Panc1 (cell line): ENCODE measurements around the gene RNU7-1. TPM values are rescaled to one million over a fixed set of nuclear protein-coding genes. Genes with fewer than 3 reads are reported as not detected.

Experiments used
- ATAC-seq: fragments of 200-7000 bp; cut with Tn5 transposase; 2 replicates; pipeline ENCODE4 v1.9.1; 2020; ENCODE audit warnings: mild to moderate bottlenecking, moderate library complexity
- BruUV-seq: library from RNA; stranded (reverse); fragments of 400-500 nt; replicated peaks from 2 replicates; lab custom pipeline; 2021; lab: Mats Ljungman, UMichigan
- CTCF ChIA-PET: fragments of 300-600 bp; sonication (Branson Sonifier 250); formaldehyde crosslinking; loops from one replicate; lab custom pipeline; 2022; ENCODE audit warnings: antibody characterized with exemption; lab: Charles Lee
- POLR2A ChIA-PET: fragments of 300-600 bp; sonication (Branson Sonifier 250); formaldehyde crosslinking; loops from one replicate; lab custom pipeline; 2022; ENCODE audit warnings: antibody characterized with exemption; lab: Charles Lee
- DNase-seq: peaks from one replicate; pipeline ENCODE4 v3.0.0-alpha.2; 2010; ENCODE audit warnings: low read depth, low spot score
- H3K27ac ChIP-seq: 2 replicates; pipeline ENCODE4 v1.5.1; 2011; ENCODE audit warnings: mild to moderate bottlenecking, low read length, inconsistent platforms
- H3K27me3 ChIP-seq: fragments of 200-500 bp; sonication (Bioruptor generic); 2 replicates; pipeline ENCODE4 v1.6.0; 2014; ENCODE audit warnings: low read length, inconsistent platforms; ENCODE audit not compliant: control insufficient read depth, insufficient read depth
- H3K36me3 ChIP-seq: fragments of 200-500 bp; sonication (Bioruptor generic); 2 replicates; pipeline ENCODE4 v1.5.1; 2014; ENCODE audit warnings: inconsistent platforms, mild to moderate bottlenecking, low read length, moderate library complexity; ENCODE audit not compliant: control insufficient read depth, insufficient read depth
- H3K4me1 ChIP-seq: 2 replicates; pipeline ENCODE4 v1.5.1; 2011; ENCODE audit warnings: inconsistent platforms, mild to moderate bottlenecking, low read length, moderate library complexity; ENCODE audit not compliant: control insufficient read depth, insufficient read depth
- H3K4me3 ChIP-seq, 2 experiments: 2 replicates each; pipeline ENCODE4 v1.5.1; 2011 to 2012; ENCODE audit warnings: low read depth in 2 of 2, low read length in 2 of 2, mild to moderate bottlenecking in 2 of 2, inconsistent platforms in 1 of 2, moderate library complexity in 1 of 2
- H3K9me3 ChIP-seq: fragments of 200-500 bp; sonication (Bioruptor generic); 2 replicates; pipeline ENCODE4 v1.5.1; 2014; ENCODE audit warnings: low read depth, mild to moderate bottlenecking, inconsistent platforms, low read length, moderate library complexity; ENCODE audit not compliant: control insufficient read depth, insufficient read depth
- CTCF ChIP-seq: fragments of 450-650 bp; IDR thresholded peaks from 2 replicates; pipeline ENCODE4 v1.5.1; 2017; ENCODE audit warnings: mild to moderate bottlenecking
- POLR2AphosphoS5 ChIP-seq: IDR thresholded peaks from 2 replicates; pipeline ENCODE4 v1.6.1; 2012; ENCODE audit warnings: mild to moderate bottlenecking, low read depth, low read length, moderate library complexity
- REST ChIP-seq, 2 experiments: IDR thresholded peaks; 2 replicates each; pipeline ENCODE4 v1.6.1; 2011 to 2012; ENCODE audit warnings: low read depth in 2 of 2, control low read depth in 1 of 2, low read length in 1 of 2, mild to moderate bottlenecking in 1 of 2, moderate library complexity in 1 of 2; ENCODE audit not compliant: insufficient read depth in 1 of 2
- SIN3A ChIP-seq: IDR thresholded peaks from 2 replicates; pipeline ENCODE4 v1.6.1; 2012; ENCODE audit warnings: low read depth, mild to moderate bottlenecking, low read length, moderate library complexity, borderline replicate concordance; ENCODE audit not compliant: insufficient read depth
- TCF7L2 ChIP-seq: IDR thresholded peaks from 2 replicates; pipeline ENCODE4 v1.6.1; 2011; ENCODE audit warnings: mild to moderate bottlenecking, low read depth, low read length, inconsistent platforms
- in situ Hi-C: cut with HindIII; loops from 2 replicates; pipeline ENCODE4 v1.10.0; 2016; ENCODE audit warnings: low sequenced_read_pairs, low pct_unique_long_range_greater_than_20kb
- intact Hi-C: fragments of 100-400 bp; cut with micrococcal nuclease; formaldehyde crosslinking; loops from one replicate; pipeline ENCODE4 v1.10.0; 2022; ENCODE audit not compliant: unreplicated experiment
- total RNA-seq: library from RNA; stranded (reverse); gene quantifications from one replicate; pipeline ENCODE4 v1.2.1, GENCODE V29; 2021; ENCODE audit not compliant: unreplicated experiment

Gene RNU7-1
- total RNA-seq, 1 experiment from 2014 or later, result not detected

- CTCF ChIA-PET, result no interaction called here
- BruUV-seq, result no TSS peak
- intact Hi-C loops (no loop called here), in situ Hi-C loops (no loop called here)
- no peak for ATAC-seq
- POLR2A ChIA-PET, result interaction anchor here (0.7 kb wide), 1 partner anchor 44 kb away, joined by 4 read pairs; no protein-coding TSS in a partner anchor
- TF ChIP-seq REST (IDR thresholded peaks at IDR 0.05; ENCODE audit: insufficient read depth in 1 of 2, low read depth in 2 of 2, low read length in 1 of 2), result no peak
- TF ChIP-seq SIN3A, result no peak
- TF ChIP-seq POLR2AphosphoS5, result no peak
- no peak for TF ChIP-seq TCF7L2
- TF ChIP-seq CTCF, result no peak
- no peak for DNase-seq
- H3K36me3 ChIP-seq, result no peaks in the 10 kb centered on the region
- H3K27me3 ChIP-seq, result no peaks in the 10 kb centered on the region
- no peak overlapping the region for H3K27ac ChIP-seq
- no peak overlapping the region for H3K4me3 ChIP-seq
- H3K9me3 ChIP-seq, result no peaks in the 10 kb centered on the region
- no peaks in the 10 kb centered on the region for H3K4me1 ChIP-seq
Observed at GRCh38 chr12:6982532-6982931, 38.9 kb downstream of the RNU7-1 start.

- CTCF ChIA-PET, result no interaction called here
Observed at GRCh38 chr12:6987956-6988553, 44.4 kb downstream of the RNU7-1 start.

More at GRCh38 chr12:6987956-6988553, 44.4 kb downstream of the RNU7-1 start:
- ATAC-seq (no peak), DNase-seq (no peak)
- TF ChIP-seq REST (IDR thresholded peaks at IDR 0.05; ENCODE audit: insufficient read depth in 1 of 2, low read depth in 2 of 2, low read length in 1 of 2) (no peak), CTCF (no peak), SIN3A (no peak), POLR2AphosphoS5 (no peak), TCF7L2 (no peak)
- Histone ChIP-seq H3K4me1 (no peaks in the 10 kb centered on the region), H3K36me3 (no peaks in the 10 kb centered on the region), H3K4me3 (no peak overlapping the region), H3K27me3 (no peaks in the 10 kb centered on the region), H3K27ac (no peak overlapping the region), H3K9me3 (no peaks in the 10 kb centered on the region)
- intact Hi-C loops, result no loop called here
- in situ Hi-C loops, result no loop called here
- POLR2A ChIA-PET, result no interaction called here
- BruUV-seq, result TSS peak; percentile 39
